GM23338 (cell line): ENCODE results near the gene THOC7. TPM values are rescaled to one million over a fixed set of nuclear protein-coding genes. Genes with fewer than 3 reads are reported as not detected.

Source experiments
- ATAC-seq: fragments of 200-7000 bp; cut with Tn5 transposase; 3 replicates; pipeline ENCODE4 v1.9.1; 2020
- DNase-seq: peaks from one replicate; pipeline ENCODE4 v3.0.0-alpha.2; 2015; ENCODE audit warnings: low spot score
- H2AFZ ChIP-seq: fragments of 200-600 bp; sonication (generic); 2 replicates; pipeline ENCODE4 v1.8.0; 2016; ENCODE audit warnings: antibody characterized with exemption, mild to moderate bottlenecking, moderate library complexity
- H3F3A ChIP-seq: fragments of 200-600 bp; sonication (generic); replicated peaks from 2 replicates; pipeline ENCODE4 v1.8.0; 2017; ENCODE audit warnings: antibody characterized with exemption, mixed run types, low read depth
- H3K27ac ChIP-seq: fragments of 200-600 bp; sonication (generic); 2 replicates; pipeline ENCODE4 v1.6.1; 2016; ENCODE audit warnings: low read depth
- H3K27me3 ChIP-seq: fragments of 200-600 bp; sonication (generic); 2 replicates; pipeline ENCODE4 v1.8.0; 2016; ENCODE audit warnings: mild to moderate bottlenecking, mixed run types, moderate library complexity; ENCODE audit not compliant: insufficient read depth
- H3K36me3 ChIP-seq: fragments of 200-600 bp; sonication (generic); 2 replicates; pipeline ENCODE4 v1.8.0; 2016; ENCODE audit warnings: mild to moderate bottlenecking; ENCODE audit not compliant: insufficient read depth
- H3K4me1 ChIP-seq: fragments of 200-600 bp; sonication (generic); 2 replicates; pipeline ENCODE4 v1.8.0; 2016; ENCODE audit warnings: mild to moderate bottlenecking, moderate library complexity; ENCODE audit not compliant: insufficient read depth
- H3K4me2 ChIP-seq: fragments of 200-600 bp; sonication (generic); 2 replicates; pipeline ENCODE4 v1.7.1; 2017; ENCODE audit warnings: mixed run types
- H3K4me3 ChIP-seq: fragments of 200-600 bp; sonication (generic); 2 replicates; pipeline ENCODE4 v1.6.1; 2016; ENCODE audit warnings: mixed run types
- H3K79me2 ChIP-seq: fragments of 200-600 bp; sonication (generic); replicated peaks from 2 replicates; pipeline ENCODE4 v1.8.0; 2017; ENCODE audit warnings: mild to moderate bottlenecking; ENCODE audit not compliant: insufficient read depth
- H3K9me2 ChIP-seq: fragments of 200-600 bp; sonication (generic); 2 replicates; pipeline ENCODE4 v1.8.0; 2017; ENCODE audit not compliant: insufficient read depth
- H4K20me1 ChIP-seq: fragments of 200-600 bp; sonication (generic); replicated peaks from 2 replicates; pipeline ENCODE4 v1.8.0; 2017; ENCODE audit warnings: mild to moderate bottlenecking; ENCODE audit not compliant: insufficient read depth
- H3K27ac Mint-ChIP-seq: 2 replicates; pipeline ENCODE4 v1.8.0; 2020; ENCODE audit warnings: inconsistent platforms, mild to moderate bottlenecking, moderate library complexity, mixed read lengths
- H3K27me3 Mint-ChIP-seq: 3 replicates; pipeline ENCODE4 v1.8.0; 2022; ENCODE audit warnings: low read depth, mild to moderate bottlenecking, moderate library complexity, mixed read lengths, inconsistent platforms; ENCODE audit not compliant: insufficient read depth, poor library complexity
- H3K36me3 Mint-ChIP-seq: 3 replicates; pipeline ENCODE4 v1.8.0; 2021; ENCODE audit warnings: low read depth, mild to moderate bottlenecking, inconsistent platforms, moderate library complexity, mixed read lengths
- H3K4me1 Mint-ChIP-seq: 3 replicates; pipeline ENCODE4 v1.8.0; 2020; ENCODE audit warnings: mild to moderate bottlenecking, inconsistent platforms, mixed read lengths
- H3K4me3 Mint-ChIP-seq: 3 replicates; pipeline ENCODE4 v1.8.0; 2021; ENCODE audit warnings: moderate library complexity, mild to moderate bottlenecking, inconsistent platforms, mixed read lengths
- H3K9me3 Mint-ChIP-seq: 3 replicates; pipeline ENCODE4 v1.8.0; 2020; ENCODE audit warnings: moderate library complexity, mild to moderate bottlenecking, inconsistent platforms, mixed read lengths
- ETS1 ChIP-seq: IDR thresholded peaks from 2 replicates; pipeline ENCODE4 v1.6.1; 2016; ENCODE audit warnings: antibody characterized with exemption
- POLR2AphosphoS5 ChIP-seq: IDR thresholded peaks from 2 replicates; pipeline ENCODE4 v1.6.1; 2016; ENCODE audit warnings: antibody characterized with exemption, low read depth
- STAT1 ChIP-seq: IDR thresholded peaks from one replicate; pipeline ENCODE4 v1.6.1; 2016; ENCODE audit warnings: antibody characterized with exemption; ENCODE audit not compliant: unreplicated experiment
- ZNF331 ChIP-seq: fragments of 250-450 bp; sonication (Bioruptor Pico); IDR thresholded peaks from 2 replicates; pipeline ENCODE4 v1.5.0; 2020; ENCODE audit warnings: low read depth, mild to moderate bottlenecking, moderate library complexity
- ZNF462 ChIP-seq: fragments of 250-450 bp; sonication (Bioruptor Pico); IDR thresholded peaks from 2 replicates; pipeline ENCODE4 v1.5.0; 2020; ENCODE audit warnings: mild to moderate bottlenecking, moderate library complexity
- polyA plus RNA-seq: library from polyadenylated mRNA; unstranded; fragments of >200 nt; fragmentation: Nextera tagmentation; extraction: Ambion mirVana; gene quantifications from 2 replicates; pipeline ENCODE4 v1.2.1, GENCODE V29; 2016
- total RNA-seq: library from RNA; depleted of rRNA; stranded (reverse); fragments of >200 nt; shearing (Covaris generic); gene quantifications from 2 replicates; pipeline ENCODE4 v1.2.3, GENCODE V29; 2014

THOC7 gene
- total and polyA plus RNA-seq, 2 experiments from 2014 or later: 53.9 to 166 TPM

GRCh38 chr3:63862804-63863149 is 828 bp downstream of the THOC7 start (continued):
- TF ChIP-seq ETS1: no peak

GRCh38 chr3:63861306-63861705 is 2.3 kb downstream of the THOC7 start:
- Mint-ChIP-seq H3K36me3 (peaks cover under 1% of the 10 kb centered on the region), H3K27ac (peak overlapping the region; percentile 30; the same call in 1 of the 2 replicates), H3K9me3 (no peaks in the 10 kb centered on the region), H3K4me1 (peaks cover 60% of the 10 kb centered on the region), H3K4me3 (peak overlapping the region; percentile 33), H3K27me3 (peaks cover 10% of the 10 kb centered on the region)
- DNase-seq (peak; percentile 75), ATAC-seq (peak; percentile 11)
- Histone ChIP-seq H2AFZ (no peak overlapping the region), H4K20me1 (no peaks in the 10 kb centered on the region), H3K27ac (peak overlapping the region; percentile 15; the same call in 1 of the 2 replicates), H3K4me3 (no peak overlapping the region), H3K4me2 (peak overlapping the region; percentile 40), H3K79me2 (peaks cover 81% of the 10 kb centered on the region), H3K27me3 (no peaks in the 10 kb centered on the region), H3K9me2 (no peaks in the 10 kb centered on the region), H3K4me1 (peaks cover 68% of the 10 kb centered on the region), H3F3A (no peaks in the 10 kb centered on the region; the same call in 1 of the 2 replicates), H3K36me3 (no peaks in the 10 kb centered on the region)
- TF ChIP-seq STAT1 (no peak), ZNF331 (CRISPR knock-in tag) (no peak), POLR2AphosphoS5 (0 out of 2 replicates have a peak, but pooled peaks have one; percentile 28), ZNF462 (CRISPR knock-in tag) (peak; percentile 60; the same call in 1 of the 2 replicates)
